DOHH2 (cell line): ENCODE results near the gene FILIP1.

Experiments used
- H3F3A ChIP-seq: fragments of 200-600 bp; sonication (generic), shearing (Covaris generic); 2 replicates; pipeline ENCODE4 v1.6.0; 2016; ENCODE audit warnings: antibody characterized with exemption, mild to moderate bottlenecking; ENCODE audit not compliant: control insufficient read depth, insufficient read depth
- H3K27ac ChIP-seq: fragments of 200-600 bp; sonication (generic); 2 replicates; pipeline ENCODE4 v1.5.1; 2014; ENCODE audit warnings: low read depth, mild to moderate bottlenecking, low read length, moderate library complexity
- H3K27me3 ChIP-seq: fragments of 200-600 bp; sonication (generic); 2 replicates; pipeline ENCODE4 v1.6.1; 2014; ENCODE audit warnings: mild to moderate bottlenecking, low read length, mixed read lengths; ENCODE audit not compliant: control insufficient read depth
- H3K36me3 ChIP-seq: fragments of 200-600 bp; sonication (generic); 2 replicates; pipeline ENCODE4 v1.6.1; 2014; ENCODE audit warnings: mild to moderate bottlenecking, low read length, moderate library complexity, mixed read lengths; ENCODE audit not compliant: control insufficient read depth
- H3K4me1 ChIP-seq: fragments of 200-600 bp; sonication (generic); 2 replicates; pipeline ENCODE4 v1.6.1; 2014; ENCODE audit warnings: mild to moderate bottlenecking, low read length, mixed read lengths; ENCODE audit not compliant: control insufficient read depth
- H3K4me2 ChIP-seq: fragments of 200-600 bp; sonication (generic); 2 replicates; pipeline ENCODE4 v1.6.0; 2014; ENCODE audit warnings: mild to moderate bottlenecking, low read length, moderate library complexity
- H3K4me3 ChIP-seq: fragments of 200-600 bp; sonication (generic); 2 replicates; pipeline ENCODE4 v1.5.1; 2014; ENCODE audit warnings: mild to moderate bottlenecking, low read length, mixed read lengths
- H3K79me2 ChIP-seq: fragments of 200-600 bp; sonication (generic); 2 replicates; pipeline ENCODE4 v1.6.1; 2014; ENCODE audit warnings: mild to moderate bottlenecking, low read length, mixed read lengths; ENCODE audit not compliant: control insufficient read depth
- H3K9me2 ChIP-seq: fragments of 200-600 bp; sonication (generic); replicated peaks from 2 replicates; pipeline ENCODE4 v1.6.1; 2014; ENCODE audit warnings: mild to moderate bottlenecking, low read length, mixed read lengths; ENCODE audit not compliant: control insufficient read depth
- H3K9me3 ChIP-seq: fragments of 200-600 bp; sonication (generic); 2 replicates; pipeline ENCODE4 v1.6.1; 2014; ENCODE audit warnings: antibody characterized with exemption, low read length, mixed read lengths; ENCODE audit not compliant: control insufficient read depth, insufficient read depth
- H4K20me1 ChIP-seq: fragments of 200-600 bp; sonication (generic); 2 replicates; pipeline ENCODE4 v1.6.0; 2014; ENCODE audit warnings: low read depth, mild to moderate bottlenecking, antibody characterized with exemption, low read length, moderate library complexity; ENCODE audit not compliant: control insufficient read depth, insufficient read depth
- CTCF ChIP-seq: fragments of 200-600 bp; sonication (generic); IDR thresholded peaks from one replicate; pipeline ENCODE4 v1.5.1; 2014; ENCODE audit warnings: antibody characterized with exemption, mild to moderate bottlenecking, low read depth, low read length; ENCODE audit not compliant: poor library complexity, severe bottlenecking
- EZH2phosphoT487 ChIP-seq: fragments of 200-600 bp; sonication (generic); IDR thresholded peaks from 2 replicates; pipeline ENCODE4 v1.6.1; 2017; ENCODE audit warnings: borderline replicate concordance, mild to moderate bottlenecking, antibody characterized with exemption, low read length, moderate library complexity, mixed read lengths

FILIP1 gene

GRCh38 chr6:75480425-75480824 lies 13.2 kb downstream of the FILIP1 start:
- no peaks in the 10 kb centered on the region for H3K36me3 ChIP-seq
- no peak overlapping the region for H3K4me2 ChIP-seq
- H3K27me3 ChIP-seq: peaks cover 2% of the 10 kb centered on the region; the same call in 1 of the 2 replicates
- no peaks in the 10 kb centered on the region for H4K20me1 ChIP-seq
- TF ChIP-seq EZH2phosphoT487: no peak
- TF ChIP-seq CTCF: no peak
- H3K9me3 ChIP-seq: no peaks in the 10 kb centered on the region
- H3K9me2 ChIP-seq: no peaks in the 10 kb centered on the region
- H3K27ac ChIP-seq: no peak overlapping the region
- no peaks in the 10 kb centered on the region for H3F3A ChIP-seq
- no peak overlapping the region for H3K4me3 ChIP-seq
- H3K4me1 ChIP-seq: no peaks in the 10 kb centered on the region
- no peaks in the 10 kb centered on the region for H3K79me2 ChIP-seq

GRCh38 chr6:75479712-75480111 lies 13.9 kb downstream of the FILIP1 start:
- Histone ChIP-seq H4K20me1 (no peaks in the 10 kb centered on the region), H3K79me2 (no peaks in the 10 kb centered on the region), H3K27me3 (peaks cover 2% of the 10 kb centered on the region; the same call in 1 of the 2 replicates), H3K27ac (no peak overlapping the region), H3K9me2 (no peaks in the 10 kb centered on the region), H3K36me3 (no peaks in the 10 kb centered on the region), H3K9me3 (no peaks in the 10 kb centered on the region), H3F3A (no peaks in the 10 kb centered on the region), H3K4me1 (no peaks in the 10 kb centered on the region), H3K4me2 (no peak overlapping the region), H3K4me3 (no peak overlapping the region)
- TF ChIP-seq EZH2phosphoT487: no peak
- TF ChIP-seq CTCF: no peak

GRCh38 chr6:75478929-75479328 lies 14.7 kb downstream of the FILIP1 start:
- no peaks in the 10 kb centered on the region for H3K4me1 ChIP-seq
- no peaks in the 10 kb centered on the region for H3F3A ChIP-seq
- no peaks in the 10 kb centered on the region for H3K9me3 ChIP-seq
- peaks cover 6% of the 10 kb centered on the region; the same call in 1 of the 2 replicates for H3K27me3 ChIP-seq
- no peak overlapping the region for H3K4me3 ChIP-seq
- H3K9me2 ChIP-seq: no peaks in the 10 kb centered on the region
- no peaks in the 10 kb centered on the region for H3K36me3 ChIP-seq
- H3K4me2 ChIP-seq: no peak overlapping the region
- H4K20me1 ChIP-seq: no peaks in the 10 kb centered on the region
- no peaks in the 10 kb centered on the region for H3K79me2 ChIP-seq
- H3K27ac ChIP-seq: no peak overlapping the region
- TF ChIP-seq EZH2phosphoT487 (no peak), CTCF (no peak)
